Loucy (cell line): ENCODE data around the gene ZNRF2.

Experiments
- H2AFZ ChIP-seq: fragments of 200-600 bp; sonication (generic); 2 replicates; pipeline ENCODE4 v1.6.0; 2016; ENCODE audit warnings: antibody characterized with exemption, mild to moderate bottlenecking, low read length, moderate library complexity
- H3F3A ChIP-seq: fragments of 200-600 bp; 2 replicates; pipeline ENCODE4 v1.6.0; 2016; ENCODE audit warnings: antibody characterized with exemption, low read depth, mild to moderate bottlenecking
- H3K27me3 ChIP-seq: fragments of 200-600 bp; sonication (generic); 2 replicates; pipeline ENCODE4 v1.6.1; 2014; ENCODE audit warnings: low read length, mild to moderate bottlenecking; ENCODE audit not compliant: insufficient read depth, poor library complexity, severe bottlenecking
- H3K36me3 ChIP-seq: fragments of 200-600 bp; sonication (generic); 2 replicates; pipeline ENCODE4 v1.6.1; 2016; ENCODE audit warnings: low read length; ENCODE audit not compliant: insufficient read depth
- H3K4me1 ChIP-seq: fragments of 200-600 bp; sonication (generic); 2 replicates; pipeline ENCODE4 v1.5.1; 2014; ENCODE audit warnings: low read length, mild to moderate bottlenecking; ENCODE audit not compliant: insufficient read depth, poor library complexity, severe bottlenecking
- H3K4me2 ChIP-seq: fragments of 200-600 bp; sonication (generic); 2 replicates; pipeline ENCODE4 v1.6.0; 2014; ENCODE audit warnings: antibody characterized with exemption, low read length, low read depth, mild to moderate bottlenecking; ENCODE audit not compliant: poor library complexity, severe bottlenecking
- H3K4me3 ChIP-seq: fragments of 200-600 bp; sonication (generic); 2 replicates; pipeline ENCODE4 v1.5.1; 2014; ENCODE audit warnings: low read length, mild to moderate bottlenecking, mixed read lengths; ENCODE audit not compliant: poor library complexity, severe bottlenecking
- H3K79me2 ChIP-seq: fragments of 200-600 bp; sonication (generic); 2 replicates; pipeline ENCODE4 v1.6.1; 2014; ENCODE audit warnings: low read length; ENCODE audit not compliant: insufficient read depth
- H3K9ac ChIP-seq: fragments of 200-600 bp; sonication (generic); 2 replicates; pipeline ENCODE4 v1.6.0; 2014; ENCODE audit warnings: mild to moderate bottlenecking, low read depth, low read length, moderate library complexity; ENCODE audit not compliant: poor library complexity, severe bottlenecking
- H3K9me2 ChIP-seq: fragments of 200-600 bp; sonication (generic); replicated peaks from 2 replicates; pipeline ENCODE4 v1.6.1; 2016; ENCODE audit warnings: low read depth, low read length, mixed read lengths
- H3K9me3 ChIP-seq: fragments of 200-600 bp; sonication (generic); 2 replicates; pipeline ENCODE4 v1.6.1; 2014; ENCODE audit warnings: mild to moderate bottlenecking, antibody characterized with exemption, low read length, low read depth; ENCODE audit not compliant: insufficient read depth
- H4K20me1 ChIP-seq: fragments of 200-600 bp; sonication (generic); 2 replicates; pipeline ENCODE4 v1.6.0; 2014; ENCODE audit warnings: antibody characterized with exemption, low read length, mild to moderate bottlenecking; ENCODE audit not compliant: insufficient read depth, poor library complexity, severe bottlenecking
- CTCF ChIP-seq: fragments of 200-600 bp; sonication (generic); conservative IDR thresholded peaks from 2 replicates; pipeline ENCODE4 v1.5.1; 2014; ENCODE audit warnings: mild to moderate bottlenecking, antibody characterized with exemption, low read length
- EZH2phosphoT487 ChIP-seq: fragments of 200-600 bp; IDR thresholded peaks from 2 replicates; pipeline ENCODE4 v1.6.1; 2018; ENCODE audit warnings: antibody characterized with exemption, mild to moderate bottlenecking, moderate library complexity, borderline replicate concordance

Gene ZNRF2

GRCh38 chr7:30322271-30323005 lies 38.0 kb downstream of the ZNRF2 start:
- Histone ChIP-seq H3K36me3 (peaks cover 11% of the 10 kb centered on the region), H3K4me2 (peak overlapping the region; percentile 42), H3K9me2 (no peaks in the 10 kb centered on the region), H4K20me1 (peaks cover 66% of the 10 kb centered on the region), H2AFZ (no peak overlapping the region), H3K9me3 (no peaks in the 10 kb centered on the region), H3K4me3 (no peak overlapping the region), H3F3A (no peaks in the 10 kb centered on the region), H3K27me3 (no peaks in the 10 kb centered on the region), H3K9ac (no peak overlapping the region), H3K79me2 (peaks cover 97% of the 10 kb centered on the region), H3K4me1 (peaks cover 26% of the 10 kb centered on the region)
- TF ChIP-seq CTCF, result no peak
- no peak for TF ChIP-seq EZH2phosphoT487

- Histone ChIP-seq H3K27me3 (no peaks in the 10 kb centered on the region), H3K4me3 (no peak overlapping the region), H3K36me3 (peaks cover 11% of the 10 kb centered on the region), H3K9me3 (no peaks in the 10 kb centered on the region), H3F3A (no peaks in the 10 kb centered on the region), H3K79me2 (peaks cover 96% of the 10 kb centered on the region), H3K4me1 (peaks cover 29% of the 10 kb centered on the region), H3K9ac (no peak overlapping the region), H3K4me2 (peak overlapping the region; percentile 42), H3K9me2 (no peaks in the 10 kb centered on the region), H4K20me1 (peaks cover 61% of the 10 kb centered on the region), H2AFZ (no peak overlapping the region)
- no peak for TF ChIP-seq EZH2phosphoT487
- no peak for TF ChIP-seq CTCF
These were observed 38.6 kb downstream of the ZNRF2 start for GRCh38 chr7:30323006-30323355.

- no peak overlapping the region for H3K4me2 ChIP-seq
- no peaks in the 10 kb centered on the region for H3K27me3 ChIP-seq
- H3F3A ChIP-seq, result peaks cover 10% of the 10 kb centered on the region
- H3K9me3 ChIP-seq, result no peaks in the 10 kb centered on the region
- no peak for TF ChIP-seq CTCF
- no peak for TF ChIP-seq EZH2phosphoT487
- H3K4me1 ChIP-seq, result peaks cover 31% of the 10 kb centered on the region
- H3K79me2 ChIP-seq, result peaks cover 92% of the 10 kb centered on the region
- H2AFZ ChIP-seq, result no peak overlapping the region
- H4K20me1 ChIP-seq, result peaks cover 63% of the 10 kb centered on the region
- no peaks in the 10 kb centered on the region for H3K9me2 ChIP-seq
- no peak overlapping the region for H3K4me3 ChIP-seq
- no peak overlapping the region for H3K9ac ChIP-seq
- H3K36me3 ChIP-seq, result peaks cover 11% of the 10 kb centered on the region
These were observed 43.4 kb downstream of the ZNRF2 start for GRCh38 chr7:30327813-30328212.
